Spleen (tissue), 7 donors: ENCODE measurements around the gene LPCAT1.

ENCODE experiments used
- CTCF ChIP-seq, 11 experiments: fragments of 200-600 bp in 7 of 11; fragments of 450-650 bp in 4 of 11; sonication (generic) in 4 of 11; IDR thresholded peaks in 8 of 11; conservative IDR thresholded peaks in 3 of 11; 1 replicate in 7 of 11; 2 replicates in 4 of 11; pipeline versions ENCODE4 v1.4.0 to v1.8.0; 2016 to 2021; ENCODE audit warnings: antibody characterized with exemption in 11 of 11, inconsistent platforms in 4 of 11, mild to moderate bottlenecking in 1 of 11
- POLR2AphosphoS5 ChIP-seq, 3 donors: sonication (generic); formaldehyde crosslinking; IDR thresholded peaks; one replicate each; pipeline ENCODE4 v1.5.1; 2017; ENCODE audit warnings: antibody characterized with exemption in 3 of 3
- donor health status: DM: no; HTN: no; CAD: no; lungs with moderate emphysema.
- donor health status: DM: no; HTN: no; CAD: no.
- donor health status: DM: no; HTN: no; CAD: no.

- TF ChIP-seq CTCF (IDR thresholded peaks at IDR 0.05 in 8 of 11, conservative IDR thresholded peaks at IDR 0.05 in 3 of 11) (no peak), POLR2AphosphoS5 (IDR thresholded peaks at IDR 0.05) (peak in 2 of 3 donors; percentile 29 to 39)
Observed at GRCh38 chr5:1505506-1506241, 18.1 kb downstream of the LPCAT1 start.
